ENCODE data around the gene KLHL1. TPM values are rescaled to one million over a fixed set of nuclear protein-coding genes. Genes with fewer than 3 reads are reported as not detected.

The KLHL1 gene
- total RNA-seq, 1 donor = not detected

- no peak overlapping the region for H3K4me3 ChIP-seq (ENCODE audit: low read depth, low read length)
- TF ChIP-seq CTCF (IDR thresholded peaks at IDR 0.05; ENCODE audit: insufficient read depth, low read depth, low read length) = no peak
- no peak for DNase-seq (ENCODE audit: low read depth)
Observed at GRCh38 chr13:69970520-69970919, 137.7 kb downstream of the KLHL1 start.

- no peak for DNase-seq (ENCODE audit: low read depth)
- H3K4me3 ChIP-seq (ENCODE audit: low read depth, low read length) = no peak overlapping the region
- no peak for TF ChIP-seq CTCF (IDR thresholded peaks at IDR 0.05; ENCODE audit: insufficient read depth, low read depth, low read length)
Observed at GRCh38 chr13:69959046-69959445, 149.2 kb downstream of the KLHL1 start.

- DNase-seq (ENCODE audit: low read depth) = no peak
- H3K4me3 ChIP-seq (ENCODE audit: low read depth, low read length) = no peak overlapping the region
- no peak for TF ChIP-seq CTCF (IDR thresholded peaks at IDR 0.05; ENCODE audit: insufficient read depth, low read depth, low read length)
Observed at GRCh38 chr13:69956839-69957238, 151.4 kb downstream of the KLHL1 start.

GRCh38 chr13:69956349-69956748, 151.9 kb downstream of the KLHL1 start:
- TF ChIP-seq CTCF (IDR thresholded peaks at IDR 0.05; ENCODE audit: insufficient read depth, low read depth, low read length) = no peak
- H3K4me3 ChIP-seq (ENCODE audit: low read depth, low read length) = no peak overlapping the region
- no peak for DNase-seq (ENCODE audit: low read depth)

- DNase-seq (ENCODE audit: low read depth) = no peak
- TF ChIP-seq CTCF (IDR thresholded peaks at IDR 0.05; ENCODE audit: insufficient read depth, low read depth, low read length) = no peak
- H3K4me3 ChIP-seq (ENCODE audit: low read depth, low read length) = no peak overlapping the region
Observed at GRCh38 chr13:69955271-69955670, 153.0 kb downstream of the KLHL1 start.

GRCh38 chr13:69951412-69951811, 156.8 kb downstream of the KLHL1 start:
- TF ChIP-seq CTCF (IDR thresholded peaks at IDR 0.05; ENCODE audit: insufficient read depth, low read depth, low read length) = no peak
- no peak for DNase-seq (ENCODE audit: low read depth)
- H3K4me3 ChIP-seq (ENCODE audit: low read depth, low read length) = no peak overlapping the region

- DNase-seq (ENCODE audit: low read depth) = no peak
- H3K4me3 ChIP-seq (ENCODE audit: low read depth, low read length) = no peak overlapping the region
- no peak for TF ChIP-seq CTCF (IDR thresholded peaks at IDR 0.05; ENCODE audit: insufficient read depth, low read depth, low read length)
Observed at GRCh38 chr13:69950160-69950559, 158.1 kb downstream of the KLHL1 start.

Data from fibroblast of villous mesenchyme (primary cell).